Tibial artery (tissue), 4 donors: ENCODE data around the gene PPP2R2C.
A peak's percentile ranks its signal among the peaks of the same experiment; 100 is the strongest.

ENCODE experiments used
- DNase-seq, 2 donors: peaks; one replicate each; pipeline ENCODE4 v3.0.0-alpha.2; 2019
- H3K27ac ChIP-seq, 2 donors: fragments of 200-600 bp; sonication (generic) in 1 of 2; 1 replicate in 1 of 2; 2 replicates in 1 of 2; pipeline ENCODE4 v1.5.1; 2018 to 2019; ENCODE audit warnings: mild to moderate bottlenecking in 1 of 2
- H3K27me3 ChIP-seq, 2 donors: fragments of 200-600 bp; sonication (generic) in 1 of 2; one replicate each; pipeline versions ENCODE4 v1.5.1 to v1.6.0; 2016 to 2019
- H3K36me3 ChIP-seq, 3 donors: fragments of 200-600 bp; sonication (generic) in 2 of 3; one replicate each; pipeline ENCODE4 v1.5.1; 2016 to 2019; ENCODE audit warnings: mild to moderate bottlenecking in 2 of 3
- H3K4me1 ChIP-seq, 4 donors: fragments of 200-600 bp; sonication (generic) in 2 of 4; 1 replicate in 3 of 4; 2 replicates in 1 of 4; pipeline ENCODE4 v1.5.1; 2016 to 2019
- H3K4me3 ChIP-seq, 2 donors: fragments of 200-600 bp; sonication (generic) in 1 of 2; 1 replicate in 1 of 2; 2 replicates in 1 of 2; pipeline ENCODE4 v1.5.1; 2018 to 2019; ENCODE audit warnings: mild to moderate bottlenecking in 2 of 2
- H3K9me3 ChIP-seq, 3 donors: fragments of 200-600 bp; sonication (generic) in 1 of 3; one replicate each; pipeline ENCODE4 v1.5.1; 2016 to 2019
- intact Hi-C: fragments of 100-400 bp; cut with DNase I; formaldehyde crosslinking; loops from one replicate; pipeline ENCODE4 v1.15.0; 2023; ENCODE audit warnings: low total_unique reads
- TF ChIP-seq, protein P1 (sequence below), 2 experiments: fragments of 200-600 bp in 1 of 2; fragments of 450-650 bp in 1 of 2; IDR thresholded peaks; one replicate each; pipeline ENCODE4 v1.5.1; 2017 to 2019; ENCODE audit warnings: antibody characterized with exemption in 2 of 2, mild to moderate bottlenecking in 1 of 2, moderate library complexity in 1 of 2

The PPP2R2C gene

DNA sequence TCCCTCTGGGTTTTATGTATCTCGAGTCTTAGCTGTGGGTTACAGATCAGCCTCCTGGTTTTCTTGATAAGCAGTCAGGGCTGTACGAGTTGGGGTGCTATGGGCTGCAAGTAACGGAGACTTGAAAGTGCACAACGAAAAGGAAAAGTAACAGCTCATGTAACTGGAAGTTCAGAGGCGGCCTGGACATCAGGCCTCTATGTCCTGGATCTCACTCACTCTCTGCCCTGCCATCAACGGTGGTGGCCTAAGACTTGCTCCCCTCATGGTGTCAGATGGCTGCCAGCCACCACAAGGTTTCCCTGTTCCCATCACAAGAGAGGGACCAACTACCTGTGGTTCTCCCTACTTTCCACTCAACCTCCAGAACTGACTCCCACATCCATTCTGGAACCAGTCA lies 4.8 kb downstream of the PPP2R2C start:
- H3K27ac ChIP-seq = no peak overlapping the region

DNA sequence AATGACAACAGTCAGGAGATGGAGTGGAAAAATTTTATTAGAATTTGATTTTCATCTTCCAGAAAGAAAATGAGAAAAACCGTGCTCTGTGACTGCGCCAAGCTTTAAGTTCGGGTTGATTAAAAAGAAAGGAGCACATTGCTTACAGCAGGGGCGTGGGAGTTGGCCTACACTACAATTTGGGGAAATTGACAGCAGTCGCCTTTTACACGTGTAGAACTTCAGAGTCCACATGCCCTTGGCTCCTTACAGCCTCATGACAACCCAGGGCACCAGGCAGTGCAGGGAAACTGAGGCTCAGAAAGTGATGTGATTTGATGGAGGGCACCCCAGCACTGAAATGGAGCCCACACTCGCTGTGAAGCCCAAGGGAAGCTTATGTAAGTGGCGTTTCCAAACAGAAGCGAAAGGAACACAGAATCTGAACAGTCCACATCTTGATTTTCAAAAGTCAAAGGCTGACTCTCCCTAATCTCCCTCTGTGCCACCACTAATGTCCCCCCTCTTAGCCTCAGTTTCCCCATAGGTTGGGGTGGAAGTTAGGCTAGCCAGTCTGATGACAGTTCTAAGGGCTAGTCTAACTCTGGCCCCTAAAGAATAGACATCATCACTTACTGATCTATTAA lies 5.5 kb downstream of the PPP2R2C start:
- H3K4me3 ChIP-seq = no peak overlapping the region
- peaks cover 0 to 62% of the 10 kb centered on the region in 2 donors for H3K27me3 ChIP-seq
- no peaks in the 10 kb centered on the region for H3K9me3 ChIP-seq
- H3K27ac ChIP-seq = no peak overlapping the region
- TF ChIP-seq, protein P1, sequence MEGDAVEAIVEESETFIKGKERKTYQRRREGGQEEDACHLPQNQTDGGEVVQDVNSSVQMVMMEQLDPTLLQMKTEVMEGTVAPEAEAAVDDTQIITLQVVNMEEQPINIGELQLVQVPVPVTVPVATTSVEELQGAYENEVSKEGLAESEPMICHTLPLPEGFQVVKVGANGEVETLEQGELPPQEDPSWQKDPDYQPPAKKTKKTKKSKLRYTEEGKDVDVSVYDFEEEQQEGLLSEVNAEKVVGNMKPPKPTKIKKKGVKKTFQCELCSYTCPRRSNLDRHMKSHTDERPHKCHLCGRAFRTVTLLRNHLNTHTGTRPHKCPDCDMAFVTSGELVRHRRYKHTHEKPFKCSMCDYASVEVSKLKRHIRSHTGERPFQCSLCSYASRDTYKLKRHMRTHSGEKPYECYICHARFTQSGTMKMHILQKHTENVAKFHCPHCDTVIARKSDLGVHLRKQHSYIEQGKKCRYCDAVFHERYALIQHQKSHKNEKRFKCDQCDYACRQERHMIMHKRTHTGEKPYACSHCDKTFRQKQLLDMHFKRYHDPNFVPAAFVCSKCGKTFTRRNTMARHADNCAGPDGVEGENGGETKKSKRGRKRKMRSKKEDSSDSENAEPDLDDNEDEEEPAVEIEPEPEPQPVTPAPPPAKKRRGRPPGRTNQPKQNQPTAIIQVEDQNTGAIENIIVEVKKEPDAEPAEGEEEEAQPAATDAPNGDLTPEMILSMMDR (IDR thresholded peaks at IDR 0.05) = no peak
- no peak for DNase-seq
- peaks cover 0 to 20% (median 14%) of the 10 kb centered on the region in 4 donors for H3K4me1 ChIP-seq
- intact Hi-C loops = no loop called here
- no peaks in the 10 kb centered on the region for H3K36me3 ChIP-seq

More for the DNA sequence above, 4.8 kb downstream of the PPP2R2C start:
- Histone ChIP-seq H3K27me3 (peaks cover 0 to 64% of the 10 kb centered on the region in 2 donors), H3K4me1 (peaks cover 0 to 24% (median 16%) of the 10 kb centered on the region in 4 donors), H3K36me3 (no peaks in the 10 kb centered on the region), H3K4me3 (no peak overlapping the region), H3K9me3 (no peaks in the 10 kb centered on the region)
- DNase-seq = no peak
- TF ChIP-seq, protein P1 (IDR thresholded peaks at IDR 0.05) = no peak
- intact Hi-C loops = no loop called here

DNA sequence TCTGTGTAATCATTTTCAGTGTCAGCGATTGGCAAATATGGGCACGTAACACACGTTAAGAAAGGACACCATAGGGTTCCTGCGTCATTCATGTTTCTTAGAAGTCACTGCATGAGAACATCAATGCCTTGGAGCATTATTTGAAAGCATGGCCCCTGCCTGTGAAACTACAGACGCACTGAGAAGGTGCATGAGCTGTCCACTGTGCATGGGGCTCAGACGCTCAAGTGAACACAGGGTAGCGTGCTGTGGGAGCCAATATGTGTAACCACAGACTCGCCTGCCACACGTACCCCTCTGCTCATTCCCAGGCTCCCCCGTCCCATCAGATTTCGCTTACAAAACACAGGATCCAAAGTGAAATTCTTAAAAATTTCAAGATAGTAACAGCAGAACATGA lies 6.5 kb downstream of the PPP2R2C start:
- H3K4me1 ChIP-seq = peaks cover 0 to 10% (median 6%) of the 10 kb centered on the region in 4 donors
- intact Hi-C loops = no loop called here
- peak in 1 of 2 donors; percentile 20 for DNase-seq
- H3K27ac ChIP-seq = no peak overlapping the region
- TF ChIP-seq, protein P1 (IDR thresholded peaks at IDR 0.05) = no peak
- no peaks in the 10 kb centered on the region for H3K9me3 ChIP-seq
- H3K4me3 ChIP-seq = no peak overlapping the region
- H3K36me3 ChIP-seq = no peaks in the 10 kb centered on the region
- H3K27me3 ChIP-seq = peaks cover 0 to 62% of the 10 kb centered on the region in 2 donors

DNA sequence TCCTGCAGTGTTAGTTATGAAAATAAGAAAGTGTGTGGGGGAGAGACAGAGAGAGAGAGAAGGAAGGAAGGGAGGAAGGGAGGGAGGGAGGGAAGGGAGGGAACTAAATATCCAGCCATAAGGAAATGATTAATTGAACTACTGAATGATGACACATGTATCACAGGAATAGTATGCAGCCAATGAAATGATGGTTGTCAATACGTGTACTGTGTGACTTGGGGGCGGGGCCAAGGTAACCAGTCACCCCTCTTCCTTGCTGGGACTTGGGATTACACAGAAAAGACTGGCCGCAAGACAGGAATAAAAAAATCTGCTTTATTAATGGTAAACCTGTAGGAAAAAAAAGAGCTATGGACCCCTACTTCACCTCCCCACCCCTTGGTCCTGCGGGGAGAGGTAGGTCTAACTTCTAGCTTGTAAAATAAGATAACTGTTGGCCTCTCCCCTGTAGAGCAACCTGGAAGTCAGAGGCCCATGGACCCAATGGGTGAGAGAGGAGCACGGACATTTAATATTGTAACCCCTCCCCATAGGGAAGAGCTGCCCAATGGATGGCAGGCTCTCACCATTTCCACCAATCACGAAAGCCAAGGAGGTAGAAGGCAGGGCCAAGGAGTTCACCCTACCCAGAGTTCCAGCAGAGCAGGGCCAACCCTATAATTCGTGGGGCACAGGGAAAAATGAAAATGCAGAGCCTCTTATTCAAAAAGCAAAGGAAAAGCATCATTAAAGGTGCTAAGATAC lies 7.4 kb downstream of the PPP2R2C start:
- no peaks in the 10 kb centered on the region for H3K36me3 ChIP-seq
- H3K4me1 ChIP-seq = peaks cover 0 to 1% (median under 1%) of the 10 kb centered on the region in 4 donors
- TF ChIP-seq, protein P1 (IDR thresholded peaks at IDR 0.05) = no peak
- H3K4me3 ChIP-seq = no peak overlapping the region
- peaks cover 0 to 60% of the 10 kb centered on the region in 2 donors for H3K27me3 ChIP-seq
- H3K27ac ChIP-seq = no peak overlapping the region
- DNase-seq = peak in 1 of 2 donors; percentile 9
- H3K9me3 ChIP-seq = no peaks in the 10 kb centered on the region
- intact Hi-C loops = no loop called here

DNA sequence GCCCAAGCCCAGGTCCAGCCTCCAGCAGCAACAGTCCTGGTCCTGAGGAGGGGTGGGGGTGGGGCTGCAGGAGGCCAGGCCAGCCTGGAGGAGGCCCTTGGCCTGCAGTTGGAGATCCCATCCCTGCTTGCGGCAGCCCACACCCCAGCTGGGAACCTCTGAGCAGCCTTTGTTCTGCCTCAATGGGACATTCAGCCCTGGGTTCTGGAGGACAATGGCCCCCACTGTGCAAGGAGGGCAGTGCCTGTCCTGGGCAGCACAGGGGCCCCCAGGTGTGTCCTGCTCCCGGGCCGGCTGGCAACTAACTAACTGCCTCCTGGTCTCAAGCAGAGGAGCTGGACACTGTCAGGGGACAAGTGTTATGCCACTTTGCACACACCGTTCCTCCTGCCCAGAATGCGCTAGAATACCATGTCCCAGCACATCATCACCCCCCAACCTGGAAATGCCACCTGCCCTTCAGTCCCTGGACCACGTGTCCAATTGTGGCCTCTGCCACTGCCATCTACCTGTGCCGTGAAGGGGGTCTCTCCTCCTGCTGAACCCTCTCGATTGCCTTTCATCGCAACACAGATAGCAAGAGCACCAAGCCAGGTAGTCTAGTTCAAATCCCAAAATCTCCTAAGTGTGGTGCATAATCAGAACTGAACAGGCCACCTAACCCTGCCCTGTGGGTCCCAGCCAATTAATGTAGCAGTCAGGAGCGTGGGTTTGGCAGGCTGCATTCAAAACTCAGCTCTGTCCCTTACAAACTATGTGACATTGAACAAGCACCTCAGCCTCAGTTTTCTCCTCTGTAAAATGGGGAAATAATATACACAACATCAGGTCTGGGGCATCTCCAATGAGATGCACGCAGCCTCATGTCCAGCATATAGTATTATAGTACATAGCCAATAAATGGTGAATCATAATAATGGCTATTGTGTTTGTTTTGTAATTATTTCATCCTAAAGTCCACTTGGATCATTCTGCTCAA lies 8.8 kb downstream of the PPP2R2C start:
- H3K27me3 ChIP-seq = peaks cover 0 to 55% of the 10 kb centered on the region in 2 donors
- H3K4me3 ChIP-seq = no peak overlapping the region
- H3K36me3 ChIP-seq = no peaks in the 10 kb centered on the region
- TF ChIP-seq, protein P1 (IDR thresholded peaks at IDR 0.05) = no peak
- peak; percentile 7 to 43 for DNase-seq
- H3K4me1 ChIP-seq = no peaks in the 10 kb centered on the region
- peaks cover 0 to 7% (median 0%) of the 10 kb centered on the region in 3 donors for H3K9me3 ChIP-seq
- intact Hi-C loops = no loop called here
- no peak overlapping the region for H3K27ac ChIP-seq
